HEK293 (cell line): Measurements from ENCODE around the gene PHAF1.

Source experiments
- CTCF ChIA-PET: fragments of 350-600 bp; formaldehyde crosslinking; extraction: SDS; loops from one replicate; lab custom pipeline; 2021; ENCODE audit warnings: antibody characterized with exemption; lab: Yijun Ruan, JAX
- POLR2A ChIA-PET: fragments of 300-600 bp; formaldehyde crosslinking; extraction: SDS; loops from one replicate; lab custom pipeline; 2020; ENCODE audit warnings: antibody characterized with exemption, inconsistent platforms; lab: Yijun Ruan, JAX
- H3K27ac ChIP-seq: fragments of 200-500 bp; sonication (Bioruptor generic); 2 replicates; pipeline ENCODE4 v1.5.1; 2014; ENCODE audit warnings: low read depth, low read length, control low read depth, inconsistent platforms; ENCODE audit errors: extremely low read depth
- H3K36me3 ChIP-seq, 2 experiments: fragments of 200-500 bp in 1 of 2; sonication (Bioruptor generic) in 1 of 2; 1 replicate in 1 of 2; 2 replicates in 1 of 2; pipeline ENCODE4 v1.5.1; 2014 to 2017; ENCODE audit warnings: inconsistent platforms in 2 of 2, low read length in 2 of 2; ENCODE audit not compliant: control insufficient read depth in 2 of 2, insufficient read depth in 1 of 2
- H3K4me1 ChIP-seq: fragments of 200-500 bp; sonication (Bioruptor generic); 2 replicates; pipeline ENCODE4 v1.5.1; 2014; ENCODE audit warnings: mild to moderate bottlenecking, low read length, inconsistent platforms; ENCODE audit not compliant: control insufficient read depth, insufficient read depth
- H3K4me3 ChIP-seq: 2 replicates; pipeline ENCODE4 v1.5.1; 2011; ENCODE audit warnings: low read depth, mild to moderate bottlenecking, control low read depth, low read length, moderate library complexity
- H3K9me3 ChIP-seq: fragments of 200-500 bp; sonication (Bioruptor generic); 2 replicates; pipeline ENCODE4 v1.5.1; 2014; ENCODE audit warnings: low read depth, low read length, inconsistent platforms; ENCODE audit not compliant: control insufficient read depth, insufficient read depth
- GLI2 ChIP-seq: fragments of 450-650 bp; formaldehyde crosslinking; IDR thresholded peaks from 2 replicates; pipeline ENCODE4; 2017; ENCODE audit warnings: missing biosample characterization, missing genetic modification characterization, low read depth, borderline replicate concordance
- PRDM10 ChIP-seq: fragments of 450-650 bp; formaldehyde crosslinking; IDR thresholded peaks from 2 replicates; pipeline ENCODE4 v1.5.1; 2016; ENCODE audit warnings: missing biosample characterization, missing genetic modification characterization
- SP2 ChIP-seq: fragments of 450-650 bp; formaldehyde crosslinking; IDR thresholded peaks from 2 replicates; pipeline ENCODE4 v1.5.1; 2016; ENCODE audit warnings: missing biosample characterization, missing genetic modification characterization
- TRIM28 ChIP-seq: IDR thresholded peaks from 2 replicates; pipeline ENCODE4 v1.6.1; 2011; ENCODE audit warnings: low read length, control low read depth, borderline replicate concordance
- ZNF112 ChIP-seq: fragments of 450-650 bp; formaldehyde crosslinking; IDR thresholded peaks from 2 replicates; pipeline ENCODE4 v1.5.0; 2017; ENCODE audit warnings: missing biosample characterization, missing genetic modification characterization
- ZNF341 ChIP-seq: fragments of 450-650 bp; formaldehyde crosslinking; IDR thresholded peaks from 2 replicates; pipeline ENCODE4; 2016; ENCODE audit warnings: low read depth, missing biosample characterization, missing genetic modification characterization
- ZNF366 ChIP-seq: fragments of 450-650 bp; formaldehyde crosslinking; conservative IDR thresholded peaks from 2 replicates; pipeline ENCODE4 v1.5.1; 2016; ENCODE audit warnings: missing biosample characterization, missing genetic modification characterization
- ZNF530 ChIP-seq: fragments of 450-650 bp; formaldehyde crosslinking; IDR thresholded peaks from 2 replicates; pipeline ENCODE4 v1.5.1; 2016; ENCODE audit warnings: low read depth, missing biosample characterization, missing genetic modification characterization
- ZNF585B ChIP-seq: fragments of 450-650 bp; formaldehyde crosslinking; IDR thresholded peaks from 2 replicates; pipeline ENCODE4 v1.5.1; 2016; ENCODE audit warnings: missing biosample characterization, missing genetic modification characterization
- ZNF645 ChIP-seq: fragments of 450-650 bp; formaldehyde crosslinking; IDR thresholded peaks from 2 replicates; pipeline ENCODE4; 2016; ENCODE audit warnings: missing biosample characterization, missing genetic modification characterization
- TF ChIP-seq, protein P1 (sequence below): fragments of 450-650 bp; formaldehyde crosslinking; conservative IDR thresholded peaks from 2 replicates; pipeline ENCODE4 v1.5.1; 2016; ENCODE audit warnings: low read depth, missing biosample characterization, missing genetic modification characterization
- TF ChIP-seq, protein P2 (sequence below): fragments of 450-650 bp; formaldehyde crosslinking; IDR thresholded peaks from 2 replicates; pipeline ENCODE4 v1.5.1; 2016; ENCODE audit warnings: missing biosample characterization, missing genetic modification characterization, borderline replicate concordance
- TF ChIP-seq, protein P3 (sequence below): fragments of 450-650 bp; formaldehyde crosslinking; IDR thresholded peaks from 2 replicates; pipeline ENCODE4 v1.5.1; 2016; ENCODE audit warnings: missing biosample characterization, missing genetic modification characterization, borderline replicate concordance

The PHAF1 gene

DNA sequence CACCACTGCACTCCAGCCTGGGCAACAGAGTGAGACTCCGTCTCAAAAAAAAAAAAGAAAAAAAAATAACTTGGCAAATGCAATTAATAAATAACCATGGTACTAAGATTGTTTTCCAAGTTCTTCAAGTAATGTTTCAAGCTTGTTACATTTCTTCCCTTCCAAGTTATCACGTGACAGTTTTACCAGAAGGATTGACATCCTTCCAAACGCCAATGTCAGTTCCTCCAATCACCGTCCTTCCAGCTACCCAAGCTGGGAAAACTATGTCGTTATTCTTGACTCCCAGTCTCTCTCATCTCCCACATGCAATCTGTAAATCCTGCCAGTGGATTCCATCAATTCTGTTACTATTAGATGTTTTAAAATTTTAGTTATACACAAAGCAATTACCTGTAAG, 3.9 kb upstream of the PHAF1 start (continued):
- TF ChIP-seq, protein P1, sequence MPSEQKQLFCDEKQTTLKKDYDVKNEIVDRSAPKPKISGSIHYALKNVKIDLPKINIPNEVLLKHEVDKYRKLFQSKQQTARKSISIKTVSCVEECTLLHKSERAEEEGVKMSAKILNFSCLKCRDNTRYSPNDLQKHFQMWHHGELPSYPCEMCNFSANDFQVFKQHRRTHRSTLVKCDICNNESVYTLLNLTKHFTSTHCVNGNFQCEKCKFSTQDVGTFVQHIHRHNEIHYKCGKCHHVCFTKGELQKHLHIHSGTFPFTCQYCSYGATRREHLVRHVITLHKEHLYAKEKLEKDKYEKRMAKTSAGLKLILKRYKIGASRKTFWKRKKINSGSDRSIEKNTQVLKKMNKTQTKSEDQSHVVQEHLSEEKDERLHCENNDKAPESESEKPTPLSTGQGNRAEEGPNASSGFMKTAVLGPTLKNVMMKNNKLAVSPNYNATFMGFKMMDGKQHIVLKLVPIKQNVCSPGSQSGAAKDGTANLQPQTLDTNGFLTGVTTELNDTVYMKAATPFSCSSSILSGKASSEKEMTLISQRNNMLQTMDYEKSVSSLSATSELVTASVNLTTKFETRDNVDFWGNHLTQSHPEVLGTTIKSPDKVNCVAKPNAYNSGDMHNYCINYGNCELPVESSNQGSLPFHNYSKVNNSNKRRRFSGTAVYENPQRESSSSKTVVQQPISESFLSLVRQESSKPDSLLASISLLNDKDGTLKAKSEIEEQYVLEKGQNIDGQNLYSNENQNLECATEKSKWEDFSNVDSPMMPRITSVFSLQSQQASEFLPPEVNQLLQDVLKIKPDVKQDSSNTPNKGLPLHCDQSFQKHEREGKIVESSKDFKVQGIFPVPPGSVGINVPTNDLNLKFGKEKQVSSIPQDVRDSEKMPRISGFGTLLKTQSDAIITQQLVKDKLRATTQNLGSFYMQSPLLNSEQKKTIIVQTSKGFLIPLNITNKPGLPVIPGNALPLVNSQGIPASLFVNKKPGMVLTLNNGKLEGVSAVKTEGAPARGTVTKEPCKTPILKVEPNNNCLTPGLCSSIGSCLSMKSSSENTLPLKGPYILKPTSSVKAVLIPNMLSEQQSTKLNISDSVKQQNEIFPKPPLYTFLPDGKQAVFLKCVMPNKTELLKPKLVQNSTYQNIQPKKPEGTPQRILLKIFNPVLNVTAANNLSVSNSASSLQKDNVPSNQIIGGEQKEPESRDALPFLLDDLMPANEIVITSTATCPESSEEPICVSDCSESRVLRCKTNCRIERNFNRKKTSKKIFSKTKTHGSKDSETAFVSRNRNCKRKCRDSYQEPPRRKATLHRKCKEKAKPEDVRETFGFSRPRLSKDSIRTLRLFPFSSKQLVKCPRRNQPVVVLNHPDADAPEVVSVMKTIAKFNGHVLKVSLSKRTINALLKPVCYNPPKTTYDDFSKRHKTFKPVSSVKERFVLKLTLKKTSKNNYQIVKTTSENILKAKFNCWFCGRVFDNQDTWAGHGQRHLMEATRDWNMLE, result no peak
- TF ChIP-seq, all 188 proteins: peak for 0

- peaks cover 3% of the 10 kb centered on the region; the same call in 1 of the 2 replicates for H3K4me1 ChIP-seq
- POLR2A ChIA-PET, result no interaction called here
- TF ChIP-seq, protein P2, sequence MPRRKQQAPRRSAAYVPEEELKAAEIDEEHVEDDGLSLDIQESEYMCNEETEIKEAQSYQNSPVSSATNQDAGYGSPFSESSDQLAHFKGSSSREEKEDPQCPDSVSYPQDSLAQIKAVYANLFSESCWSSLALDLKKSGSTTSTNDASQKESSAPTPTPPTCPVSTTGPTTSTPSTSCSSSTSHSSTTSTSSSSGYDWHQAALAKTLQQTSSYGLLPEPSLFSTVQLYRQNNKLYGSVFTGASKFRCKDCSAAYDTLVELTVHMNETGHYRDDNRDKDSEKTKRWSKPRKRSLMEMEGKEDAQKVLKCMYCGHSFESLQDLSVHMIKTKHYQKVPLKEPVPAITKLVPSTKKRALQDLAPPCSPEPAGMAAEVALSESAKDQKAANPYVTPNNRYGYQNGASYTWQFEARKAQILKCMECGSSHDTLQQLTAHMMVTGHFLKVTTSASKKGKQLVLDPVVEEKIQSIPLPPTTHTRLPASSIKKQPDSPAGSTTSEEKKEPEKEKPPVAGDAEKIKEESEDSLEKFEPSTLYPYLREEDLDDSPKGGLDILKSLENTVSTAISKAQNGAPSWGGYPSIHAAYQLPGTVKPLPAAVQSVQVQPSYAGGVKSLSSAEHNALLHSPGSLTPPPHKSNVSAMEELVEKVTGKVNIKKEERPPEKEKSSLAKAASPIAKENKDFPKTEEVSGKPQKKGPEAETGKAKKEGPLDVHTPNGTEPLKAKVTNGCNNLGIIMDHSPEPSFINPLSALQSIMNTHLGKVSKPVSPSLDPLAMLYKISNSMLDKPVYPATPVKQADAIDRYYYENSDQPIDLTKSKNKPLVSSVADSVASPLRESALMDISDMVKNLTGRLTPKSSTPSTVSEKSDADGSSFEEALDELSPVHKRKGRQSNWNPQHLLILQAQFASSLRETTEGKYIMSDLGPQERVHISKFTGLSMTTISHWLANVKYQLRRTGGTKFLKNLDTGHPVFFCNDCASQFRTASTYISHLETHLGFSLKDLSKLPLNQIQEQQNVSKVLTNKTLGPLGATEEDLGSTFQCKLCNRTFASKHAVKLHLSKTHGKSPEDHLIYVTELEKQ (tag by site-specific recombination), result no peak
- 0 out of 2 replicates have a peak, but pooled peaks have one; percentile 13 for TF ChIP-seq ZNF366 (tag by site-specific recombination)
- TF ChIP-seq, all 188 proteins: peak for 1
- Histone ChIP-seq H3K4me3 (no peak overlapping the region), H3K9me3 (no peaks in the 10 kb centered on the region), H3K27ac (no peak overlapping the region), H3K36me3 (peaks cover 0 to 18% of the 10 kb centered on the region in 2 experiments; a peak in 2 of 3 replicates)
- CTCF ChIA-PET, result interaction anchor here (0.5 to 0.6 kb wide), 2 partner anchors 61 to 71 kb away, joined by 3 to 4 read pairs; no protein-coding TSS in a partner anchor
Measured at GRCh38 chr16:67108489-67108888, 1.3 kb upstream of the PHAF1 start.

GRCh38 chr16:67108931-67109406, 772 bp upstream of the PHAF1 start:
- H3K4me3 ChIP-seq, result peak overlapping the region; percentile 50; the same call in 1 of the 2 replicates
- TF ChIP-seq SP2 (tag by site-specific recombination) (no peak), ZNF645 (tag by site-specific recombination) (no peak), TRIM28 (no peak), PRDM10 (no peak), ZNF585B (tag by site-specific recombination) (no peak), ZNF366 (tag by site-specific recombination) (no peak), ZNF112 (tag by site-specific recombination) (no peak), GLI2 (tag by site-specific recombination) (no peak), ZNF341 (tag by site-specific recombination) (no peak), ZNF530 (tag by site-specific recombination) (no peak)
- TF ChIP-seq, protein P3, sequence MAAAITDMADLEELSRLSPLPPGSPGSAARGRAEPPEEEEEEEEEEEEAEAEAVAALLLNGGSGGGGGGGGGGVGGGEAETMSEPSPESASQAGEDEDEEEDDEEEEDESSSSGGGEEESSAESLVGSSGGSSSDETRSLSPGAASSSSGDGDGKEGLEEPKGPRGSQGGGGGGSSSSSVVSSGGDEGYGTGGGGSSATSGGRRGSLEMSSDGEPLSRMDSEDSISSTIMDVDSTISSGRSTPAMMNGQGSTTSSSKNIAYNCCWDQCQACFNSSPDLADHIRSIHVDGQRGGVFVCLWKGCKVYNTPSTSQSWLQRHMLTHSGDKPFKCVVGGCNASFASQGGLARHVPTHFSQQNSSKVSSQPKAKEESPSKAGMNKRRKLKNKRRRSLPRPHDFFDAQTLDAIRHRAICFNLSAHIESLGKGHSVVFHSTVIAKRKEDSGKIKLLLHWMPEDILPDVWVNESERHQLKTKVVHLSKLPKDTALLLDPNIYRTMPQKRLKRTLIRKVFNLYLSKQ (tag by site-specific recombination), result no peak
- ChIA-PET POLR2A (no interaction called here), CTCF (interaction anchor here (0.6 to 1.9 kb wide), 2 partner anchors 46 to 72 kb away, joined by 4 to 9 read pairs; no protein-coding TSS in a partner anchor)
- H3K9me3 ChIP-seq, result no peaks in the 10 kb centered on the region
- H3K36me3 ChIP-seq, result peaks cover 0 to 21% of the 10 kb centered on the region in 2 experiments; a peak in 2 of 3 replicates
- H3K27ac ChIP-seq, result no peak overlapping the region
- peaks cover 3% of the 10 kb centered on the region; the same call in 1 of the 2 replicates for H3K4me1 ChIP-seq
